K562 (cell line): ENCODE data around the gene RXRA. TPM values are rescaled to one million over a fixed set of nuclear protein-coding genes. Genes with fewer than 3 reads are reported as not detected.

ENCODE experiments used
- ATAC-seq: fragments of 200-7000 bp; cut with Tn5 transposase; 3 replicates; pipeline ENCODE4 v1.9.1; 2020; ENCODE audit warnings: moderate library complexity
- BruUV-seq: library from RNA; stranded (reverse); fragments of 400-500 nt; replicated peaks from 2 replicates; lab custom pipeline; 2021; lab: Mats Ljungman, UMichigan
- CTCF ChIA-PET: fragments of 300-600 bp; formaldehyde crosslinking; extraction: SDS; loops from one replicate; lab custom pipeline; 2021; ENCODE audit warnings: low intra/inter-chr PET ratio; lab: Yijun Ruan, JAX
- POLR2A ChIA-PET: fragments of 300-600, 350-650 bp; sonication (Branson Sonifier 250); formaldehyde crosslinking; extraction: SDS; loops from one replicate; lab custom pipeline; 2021; ENCODE audit warnings: antibody characterized with exemption, inconsistent platforms; lab: Yijun Ruan, JAX
- DNase-seq, 4 experiments: peaks; one replicate each; pipeline versions ENCODE4 v3.0.0 to v3.0.0-alpha.2; 2011 to 2018; ENCODE audit warnings: low spot score in 3 of 4, mixed read lengths in 3 of 4; ENCODE audit errors: extremely low read depth in 1 of 4
- FAIRE-seq: peaks from 2 replicates; lab custom pipeline; 2011; peaks lifted over from hg19 to GRCh38; lab: Jason Lieb, UNC
- H2AFZ ChIP-seq: 2 replicates; pipeline ENCODE4 v1.6.0; 2011; ENCODE audit warnings: low read depth, low read length, control low read depth, inconsistent platforms
- H3K27ac ChIP-seq: fragments of 200-600 bp; 3 replicates; pipeline ENCODE4 v1.8.0; 2011; ENCODE audit warnings: low read depth, mild to moderate bottlenecking, control low read depth, inconsistent platforms, low read length, moderate library complexity, mixed read lengths; ENCODE audit errors: extremely low read depth
- H3K27me3 ChIP-seq, 2 experiments: fragments of 300-600 bp in 1 of 2; 2 replicates in 1 of 2; 3 replicates in 1 of 2; pipeline versions ENCODE4 v1.6.0 to v1.8.0; 2011; ENCODE audit warnings: inconsistent platforms in 2 of 2, low read length in 2 of 2, mild to moderate bottlenecking in 1 of 2, mixed read lengths in 1 of 2, moderate library complexity in 1 of 2; ENCODE audit not compliant: control insufficient read depth in 2 of 2, insufficient read depth in 2 of 2
- H3K36me3 ChIP-seq: fragments of 300-600 bp; 3 replicates; pipeline ENCODE4 v1.8.0; 2011; ENCODE audit warnings: mild to moderate bottlenecking, low read length, inconsistent platforms; ENCODE audit not compliant: control insufficient read depth, insufficient read depth
- H3K4me1 ChIP-seq, 2 experiments: fragments of 200-600 bp in 1 of 2; replicated peaks in 1 of 2; 2 replicates in 1 of 2; 3 replicates in 1 of 2; pipeline versions ENCODE4 v1.5.1 to v1.8.0; 2011; ENCODE audit warnings: inconsistent platforms in 2 of 2, low read length in 2 of 2, mild to moderate bottlenecking in 1 of 2, mixed read lengths in 1 of 2, moderate library complexity in 1 of 2; ENCODE audit not compliant: control insufficient read depth in 2 of 2, insufficient read depth in 2 of 2
- H3K4me2 ChIP-seq: 2 replicates; pipeline ENCODE4 v1.6.1; 2011; ENCODE audit warnings: low read length, control low read depth, inconsistent platforms, mixed read lengths; ENCODE audit not compliant: insufficient read depth
- H3K4me3 ChIP-seq: fragments of 200-600 bp; sonication (generic), shearing (Covaris generic); 2 replicates; pipeline ENCODE4 v1.5.1; 2016; ENCODE audit warnings: control low read depth, inconsistent platforms
- H3K79me2 ChIP-seq: fragments of 200-600 bp; 3 replicates; pipeline ENCODE4 v1.8.0; 2011; ENCODE audit warnings: low read length, inconsistent platforms; ENCODE audit not compliant: control insufficient read depth, insufficient read depth
- H3K9ac ChIP-seq, 2 experiments: 2 replicates each; pipeline versions ENCODE4 v1.6.0 to v1.6.1; 2011; ENCODE audit warnings: low read depth in 2 of 2, low read length in 2 of 2, control low read depth in 1 of 2, inconsistent platforms in 1 of 2, mild to moderate bottlenecking in 1 of 2, mixed read lengths in 1 of 2; ENCODE audit not compliant: insufficient read depth in 1 of 2
- H3K9me1 ChIP-seq: one replicate; pipeline ENCODE4 v1.6.0; 2011; ENCODE audit warnings: inconsistent platforms, mild to moderate bottlenecking, low read length, moderate library complexity; ENCODE audit not compliant: control insufficient read depth, insufficient read depth
- H3K9me3 ChIP-seq: replicated peaks from 2 replicates; pipeline ENCODE4 v1.5.1; 2011; ENCODE audit warnings: low read depth, low read length, inconsistent platforms; ENCODE audit not compliant: control insufficient read depth, insufficient read depth
- H4K20me1 ChIP-seq: replicated peaks from 2 replicates; pipeline ENCODE4 v1.6.1; 2011; ENCODE audit warnings: low read length, inconsistent platforms, mixed read lengths; ENCODE audit not compliant: control insufficient read depth, insufficient read depth
- CBFA2T3 ChIP-seq: fragments of 450-650 bp; IDR thresholded peaks from 2 replicates; pipeline ENCODE4 v1.6.1; 2017
- CREM ChIP-seq: IDR thresholded peaks from 2 replicates; pipeline ENCODE4 v1.6.1; 2014; ENCODE audit warnings: antibody characterized with exemption, low read depth
- ESRRB ChIP-seq: fragments of 250-450 bp; sonication (Bioruptor Pico); IDR thresholded peaks from 2 replicates; pipeline ENCODE4 v1.5.0; 2020; ENCODE audit warnings: mild to moderate bottlenecking, moderate library complexity, borderline replicate concordance
- FUS ChIP-seq: fragments of 200-400 bp; formaldehyde crosslinking; optimal IDR thresholded peaks from 2 replicates; pipeline ENCODE3; 2017; ENCODE audit warnings: low read depth, low read length
- NCOA1 ChIP-seq: fragments of 450-650 bp; IDR thresholded peaks from 2 replicates; pipeline ENCODE4 v1.6.1; 2016; ENCODE audit warnings: low read depth
- NFATC3 ChIP-seq: fragments of 450-650 bp; IDR thresholded peaks from 2 replicates; pipeline ENCODE4 v1.6.1; 2017; ENCODE audit warnings: mild to moderate bottlenecking
- PATZ1 ChIP-seq: fragments of 250-450 bp; sonication (Bioruptor Pico); IDR thresholded peaks from 2 replicates; pipeline ENCODE4 v1.5.0; 2020; ENCODE audit warnings: mild to moderate bottlenecking, borderline replicate concordance
- SMARCE1 ChIP-seq: fragments of 450-650 bp; IDR thresholded peaks from 2 replicates; pipeline ENCODE4 v1.7.1; 2016; ENCODE audit warnings: mild to moderate bottlenecking
- THRAP3 ChIP-seq: fragments of 450-650 bp; IDR thresholded peaks from 2 replicates; pipeline ENCODE4 v1.6.1; 2016; ENCODE audit warnings: mild to moderate bottlenecking, inconsistent platforms, borderline replicate concordance
- UBTF ChIP-seq, 2 experiments: IDR thresholded peaks; 2 replicates each; pipeline ENCODE4 v1.6.1; 2012; ENCODE audit warnings: improper control_type of control experiment in 2 of 2, low read depth in 2 of 2, low read length in 2 of 2, borderline replicate concordance in 1 of 2
- ZBTB2 ChIP-seq: fragments of 450-650 bp; IDR thresholded peaks from 2 replicates; pipeline ENCODE4 v1.6.1; 2016; ENCODE audit warnings: antibody characterized with exemption
- ZBTB8A ChIP-seq: fragments of 450-650 bp; IDR thresholded peaks from 2 replicates; pipeline ENCODE4 v1.6.1; 2018; ENCODE audit warnings: mild to moderate bottlenecking, moderate library complexity; ENCODE audit not compliant: partially characterized antibody
- ZNF146 ChIP-seq: IDR thresholded peaks from one replicate; pipeline ENCODE4 v1.6.1; 2018; ENCODE audit warnings: missing compliant biosample characterization; ENCODE audit not compliant: unreplicated experiment
- ZNF212 ChIP-seq: fragments of 450-650 bp; formaldehyde crosslinking; IDR thresholded peaks from 2 replicates; pipeline ENCODE4 v1.4.0; 2020; ENCODE audit warnings: mild to moderate bottlenecking
- ZNF274 ChIP-seq: IDR thresholded peaks from 2 replicates; pipeline ENCODE4 v1.6.1; 2011; ENCODE audit warnings: low read depth, mild to moderate bottlenecking, low read length, moderate library complexity, borderline replicate concordance
- ZNF717 ChIP-seq: fragments of 250-450 bp; sonication (Bioruptor Pico); IDR thresholded peaks from 2 replicates; pipeline ENCODE4 v1.5.0; 2021
- WGBS: fragments of 100-300 bp; shearing (Covaris generic); methylation state at CpG from one replicate; pipeline ENCODE4 v1.1.6; 2016; ENCODE audit warnings: low coverage, mixed read lengths; ENCODE audit not compliant: insufficient coverage; ENCODE audit errors: missing lambda C conversion rate; 5-methylcytosine and 5-hydroxymethylcytosine counted together
- in situ Hi-C: fragments of 300-500 bp; cut with MboI; formaldehyde crosslinking; loops from 4 replicates; pipeline ENCODE4 v1.15.0; 2018; ENCODE audit warnings: inconsistent platforms, mixed read lengths
- intact Hi-C: fragments of 100-400 bp; cut with micrococcal nuclease; formaldehyde crosslinking; loops from 2 replicates; pipeline ENCODE4 v1.14.2; 2022
- polyA plus RNA-seq, 8 experiments: library from polyadenylated mRNA; depleted of rRNA in 4 of 8; stranded (reverse) in 5 of 8; unstranded in 3 of 8; fragments of >200 nt; fragmentation: Nextera tagmentation in 2 of 8; fragmentation: Illumina TruSeq in 1 of 8; extraction: Ambion mirVana in 2 of 8; extraction: Trizol in 1 of 8; gene quantifications; 2 replicates each; pipeline versions ENCODE4 v1.2.1 to v1.2.3, GENCODE V29; 2011 to 2014; ENCODE audit warnings: inconsistent platforms in 1 of 8, missing spikeins in 1 of 8
- total RNA-seq, 7 experiments: library from RNA; depleted of rRNA in 6 of 7; stranded (reverse); fragments of >200 nt in 6 of 7; fragmentation: Illumina TruSeq in 2 of 7; extraction: Trizol in 2 of 7; gene quantifications; 2 replicates each; pipeline versions ENCODE4 v1.2.1 to v1.2.3, GENCODE V29; 2011 to 2021; ENCODE audit warnings: low replicate concordance in 1 of 7

RXRA gene
- total and polyA plus RNA-seq, 9 of the 15 experiments (the other 6 are each of a cell fraction or from before 2014, with no cell fraction given): 0.35 to 23.6 (median 4.6) TPM

- intact Hi-C loops (no loop called here), in situ Hi-C loops (no loop called here)
- H3K36me3 ChIP-seq: no peaks in the 10 kb centered on the region
- H3K27me3 ChIP-seq: no peaks in the 10 kb centered on the region
- CTCF ChIA-PET: no interaction called here
- WGBS: 89% methylated on average over 14 of the region's 34 CpGs
- no peak overlapping the region for H3K4me3 ChIP-seq
- H4K20me1 ChIP-seq: peaks cover 40% of the 10 kb centered on the region; the same call in 1 of the 2 replicates
- no peak overlapping the region for H2AFZ ChIP-seq
- H3K79me2 ChIP-seq: peaks cover 5% of the 10 kb centered on the region
- no peak for ATAC-seq
- no peak overlapping the region for H3K4me2 ChIP-seq
- peaks cover 14% of the 10 kb centered on the region for H3K9me1 ChIP-seq
- H3K9ac ChIP-seq: peak overlapping the region in 1 of 2 experiments; percentile 87; a peak in 2 of 4 replicates
- POLR2A ChIA-PET: interaction anchor here (0.6 to 1.1 kb wide), 2 partner anchors 34 to 41 kb away, joined by 3 to 4 read pairs; no protein-coding TSS in a partner anchor
- no peaks in the 10 kb centered on the region for H3K9me3 ChIP-seq
- peaks cover 35 to 84% of the 10 kb centered on the region in 2 experiments for H3K4me1 ChIP-seq
- no peak overlapping the region for H3K27ac ChIP-seq
- BruUV-seq: no TSS peak
- no peak for FAIRE-seq
- DNase-seq: no peak
- no peak for TF ChIP-seq PATZ1 (CRISPR knock-in tag)
- TF ChIP-seq ESRRB (CRISPR knock-in tag): no peak
- TF ChIP-seq ZNF146 (CRISPR knock-in tag): no peak
- TF ChIP-seq ZBTB8A: no peak
- TF ChIP-seq NFATC3: no peak
- no peak for TF ChIP-seq UBTF (IDR thresholded peaks at IDR 0.05; ENCODE audit: borderline replicate concordance in 1 of 2, low read depth in 2 of 2, low read length in 2 of 2)
- TF ChIP-seq ZNF212 (CRISPR knock-in tag): no peak
- TF ChIP-seq FUS: no peak
- TF ChIP-seq THRAP3: no peak
- TF ChIP-seq ZNF274: no peak
- no peak for TF ChIP-seq NCOA1
- TF ChIP-seq ZBTB2: no peak
- TF ChIP-seq CREM: no peak
- TF ChIP-seq CBFA2T3: no peak
- no peak for TF ChIP-seq SMARCE1
- no peak for TF ChIP-seq ZNF717 (CRISPR knock-in tag)
Observed at GRCh38 chr9:134404376-134405358, 78.4 kb downstream of the RXRA start.
